NCI-H82 treated with DMSO at 0.1 percent for 48 hours (cell line): ENCODE data around the gene CABS1.

ENCODE experiments used
- DNase-seq: peaks from one replicate; lab custom pipeline; 2025; ENCODE audit not compliant: unreplicated experiment; lab: John Stamatoyannopoulos, UW

The CABS1 gene

DNA sequence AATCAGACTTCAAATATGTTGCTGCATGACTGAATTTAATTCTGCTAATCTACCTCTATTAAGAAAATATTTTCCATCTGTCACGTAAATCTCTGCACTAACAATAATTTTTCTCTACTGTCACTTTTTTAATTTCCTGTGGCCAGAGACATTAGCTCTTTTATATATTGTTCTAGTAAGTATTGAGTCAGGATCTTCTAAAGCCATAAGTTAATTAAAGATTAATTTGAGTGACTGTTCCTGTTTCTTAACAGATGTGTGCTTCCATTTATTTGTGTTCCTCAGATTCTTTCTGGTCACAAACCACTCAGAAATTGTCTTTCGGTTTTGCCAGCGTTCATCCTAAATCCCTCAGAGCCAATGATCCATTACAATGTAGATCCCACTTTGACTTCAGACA, 45.8 kb downstream of the CABS1 start:
- DNase-seq = no peak

DNA sequence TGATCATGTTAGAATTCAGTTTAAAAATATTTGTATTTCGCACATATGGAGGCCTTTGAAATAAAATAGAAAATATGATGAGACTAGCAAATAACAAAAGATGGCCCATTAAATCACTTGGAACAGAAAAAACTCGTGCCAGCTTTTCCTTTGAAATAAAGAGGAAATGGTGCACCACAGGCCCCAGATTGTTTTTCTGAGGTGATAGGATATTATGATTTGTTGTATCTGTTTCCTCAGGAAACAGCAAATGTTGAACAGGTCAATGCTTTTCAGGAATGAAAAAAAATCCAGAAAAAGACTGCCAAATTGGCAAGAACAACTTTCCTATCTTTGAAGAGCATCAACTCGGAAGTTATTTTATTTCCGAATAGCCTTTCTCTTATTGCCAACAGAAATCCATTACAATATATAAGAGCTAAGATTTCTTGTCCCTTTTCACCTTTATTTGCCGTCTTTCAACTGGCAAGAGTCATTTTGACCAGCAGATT, 48.0 kb downstream of the CABS1 start, which contains the start of gene SMR3B:
Gene SMR3B, plus strand, starts transcription at position 441 of the 491 bp plus-strand sequence. CDS start 1,380 bp downstream, outside the sequence.
- DNase-seq = no peak
